CD4-positive, alpha-beta T cell (primary cell): Measurements from ENCODE around the gene NPAS3. TPM values are rescaled to one million over a fixed set of nuclear protein-coding genes. Genes with fewer than 3 reads are reported as not detected.

Source experiments
- ATAC-seq: fragments of 200-7000 bp; cut with Tn5 transposase; one replicate; pipeline ENCODE4 v1.10.0; 2022; ENCODE audit warnings: mild to moderate bottlenecking; ENCODE audit not compliant: poor library complexity
- CTCF ChIA-PET: fragments of 350-600 bp; sonication (Branson Sonifier 250); formaldehyde crosslinking; loops from one replicate; lab custom pipeline; 2021; ENCODE audit warnings: antibody characterized with exemption, inconsistent platforms; lab: Charles Lee
- POLR2A ChIA-PET: fragments of 350-600 bp; sonication (Branson Sonifier 250); formaldehyde crosslinking; loops from one replicate; lab custom pipeline; 2021; ENCODE audit warnings: antibody characterized with exemption, inconsistent platforms; lab: Charles Lee
- DNase-seq, 14 experiments: peaks; one replicate each; pipeline ENCODE4 v3.0.0-alpha.2; 2013 to 2020; ENCODE audit warnings: mixed read lengths in 2 of 14
- H3K27ac ChIP-seq, 2 donors: one replicate each; pipeline versions ENCODE4 v1.5.1 to v1.7.0; 2013; ENCODE audit warnings: low read length in 2 of 2, low read depth in 1 of 2, mild to moderate bottlenecking in 1 of 2
- H3K27me3 ChIP-seq, 2 experiments: 1 replicate in 1 of 2; 2 replicates in 1 of 2; pipeline versions ENCODE4 v1.6.1 to v1.7.0; 2013; ENCODE audit warnings: low read length in 2 of 2, control low read depth in 1 of 2, mild to moderate bottlenecking in 1 of 2, moderate library complexity in 1 of 2; ENCODE audit not compliant: insufficient read depth in 2 of 2, control insufficient read depth in 1 of 2
- H3K36me3 ChIP-seq: one replicate; pipeline ENCODE4 v1.6.1; 2013; ENCODE audit warnings: low read length, control low read depth; ENCODE audit not compliant: insufficient read depth
- H3K4me1 ChIP-seq: one replicate; pipeline ENCODE4 v1.6.1; 2013; ENCODE audit warnings: low read length, control low read depth; ENCODE audit not compliant: insufficient read depth
- H3K4me3 ChIP-seq: one replicate; pipeline ENCODE4 v1.5.1; 2013; ENCODE audit warnings: mild to moderate bottlenecking, low read length, moderate library complexity
- H3K9me3 ChIP-seq, 2 experiments: 1 replicate in 1 of 2; 2 replicates in 1 of 2; pipeline versions ENCODE4 v1.6.1 to v1.7.0; 2013; ENCODE audit warnings: low read length in 2 of 2, mild to moderate bottlenecking in 2 of 2, control low read depth in 1 of 2, moderate library complexity in 1 of 2; ENCODE audit not compliant: control insufficient read depth in 1 of 2, insufficient read depth in 1 of 2
- H3K27ac Mint-ChIP-seq: one replicate; pipeline ENCODE4 v1.8.0; 2020; ENCODE audit warnings: mixed read lengths
- H3K27me3 Mint-ChIP-seq: one replicate; pipeline ENCODE4 v1.8.0; 2021; ENCODE audit warnings: mixed read lengths
- H3K36me3 Mint-ChIP-seq: one replicate; pipeline ENCODE4 v1.8.0; 2021; ENCODE audit warnings: low read depth, mixed read lengths
- H3K4me1 Mint-ChIP-seq: one replicate; pipeline ENCODE4 v1.8.0; 2021; ENCODE audit warnings: low read depth, mixed read lengths
- H3K4me3 Mint-ChIP-seq: one replicate; pipeline ENCODE4 v1.8.0; 2020; ENCODE audit warnings: mild to moderate bottlenecking, mixed read lengths
- H3K9me3 Mint-ChIP-seq: one replicate; pipeline ENCODE4 v1.8.0; 2020; ENCODE audit warnings: mixed read lengths
- intact Hi-C, 2 experiments: fragments of 100-400 bp; cut with DNase I in 1 of 2; cut with micrococcal nuclease in 1 of 2; formaldehyde crosslinking; loops; one replicate each; pipeline versions ENCODE4 v1.15.1 to v1.9.0; 2023 to 2025; cut with DNase I, micrococcal nuclease
- total RNA-seq, 174 experiments: library from RNA in 2 of 174; stranded (reverse) in 2 of 174; gene quantifications; one replicate each; pipeline ENCODE4 v1.2.3 and lab custom pipeline; 2021 to 2026
- TF ChIP-seq, protein P1 (sequence below): fragments of 200-600 bp; IDR thresholded peaks from one replicate; pipeline ENCODE4 v1.8.0; 2022; ENCODE audit warnings: antibody characterized with exemption, mild to moderate bottlenecking

Gene NPAS3
- total RNA-seq, 2 experiments from 2014 or later = not detected

DNA sequence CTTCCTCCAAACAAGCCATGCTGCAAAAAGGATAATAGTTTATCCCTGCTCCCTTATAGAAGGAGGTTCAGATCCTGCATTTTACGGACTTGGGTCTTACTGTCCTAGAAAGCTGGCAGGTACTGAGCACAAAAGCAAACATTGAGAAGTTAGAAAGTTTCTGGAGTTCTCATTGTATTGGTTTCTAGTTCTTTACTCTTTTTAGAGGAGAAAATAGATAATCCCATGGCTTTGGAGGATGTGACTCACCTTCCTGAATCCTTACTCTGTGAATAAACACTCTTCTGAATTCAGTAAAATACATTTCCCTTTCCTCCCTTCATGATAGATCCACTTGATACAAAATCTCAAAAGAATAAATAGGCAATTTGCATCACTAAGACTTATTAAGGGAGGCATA lies 188.9 kb downstream of the NPAS3 start:
- CTCF ChIA-PET = no interaction called here

DNA sequence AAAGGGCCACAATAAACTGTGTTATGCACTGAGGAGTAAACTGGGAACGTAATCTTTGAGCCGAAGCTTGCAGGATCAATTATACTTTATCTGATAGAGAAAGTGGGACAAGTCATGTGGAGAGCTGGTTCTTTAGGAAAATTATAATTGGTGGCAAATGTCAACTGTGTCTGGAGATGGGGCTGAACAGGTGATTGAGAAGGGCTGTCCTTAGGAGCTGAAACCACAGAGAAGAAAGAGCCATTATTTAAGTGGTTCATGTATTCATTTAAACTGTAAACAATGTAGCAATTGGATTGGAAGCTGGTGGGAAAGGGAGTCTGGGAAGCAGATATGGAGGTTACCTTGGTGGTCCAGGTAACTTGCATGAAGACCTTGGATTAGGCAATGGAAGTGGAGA lies 193.1 kb downstream of the NPAS3 start:
- H3K27ac Mint-ChIP-seq = no peak overlapping the region
- ATAC-seq = no peak
- Histone ChIP-seq H3K4me3 (no peak overlapping the region), H3K27me3 (no peaks in the 10 kb centered on the region), H3K4me1 (no peaks in the 10 kb centered on the region), H3K27ac (no peak overlapping the region), H3K36me3 (no peaks in the 10 kb centered on the region), H3K9me3 (no peaks in the 10 kb centered on the region)
- CTCF ChIA-PET = no interaction called here
- no peaks in the 10 kb centered on the region for H3K27me3 Mint-ChIP-seq
- TF ChIP-seq, protein P1, sequence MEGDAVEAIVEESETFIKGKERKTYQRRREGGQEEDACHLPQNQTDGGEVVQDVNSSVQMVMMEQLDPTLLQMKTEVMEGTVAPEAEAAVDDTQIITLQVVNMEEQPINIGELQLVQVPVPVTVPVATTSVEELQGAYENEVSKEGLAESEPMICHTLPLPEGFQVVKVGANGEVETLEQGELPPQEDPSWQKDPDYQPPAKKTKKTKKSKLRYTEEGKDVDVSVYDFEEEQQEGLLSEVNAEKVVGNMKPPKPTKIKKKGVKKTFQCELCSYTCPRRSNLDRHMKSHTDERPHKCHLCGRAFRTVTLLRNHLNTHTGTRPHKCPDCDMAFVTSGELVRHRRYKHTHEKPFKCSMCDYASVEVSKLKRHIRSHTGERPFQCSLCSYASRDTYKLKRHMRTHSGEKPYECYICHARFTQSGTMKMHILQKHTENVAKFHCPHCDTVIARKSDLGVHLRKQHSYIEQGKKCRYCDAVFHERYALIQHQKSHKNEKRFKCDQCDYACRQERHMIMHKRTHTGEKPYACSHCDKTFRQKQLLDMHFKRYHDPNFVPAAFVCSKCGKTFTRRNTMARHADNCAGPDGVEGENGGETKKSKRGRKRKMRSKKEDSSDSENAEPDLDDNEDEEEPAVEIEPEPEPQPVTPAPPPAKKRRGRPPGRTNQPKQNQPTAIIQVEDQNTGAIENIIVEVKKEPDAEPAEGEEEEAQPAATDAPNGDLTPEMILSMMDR = no peak
- intact Hi-C loops = no loop called here
- no peak overlapping the region for H3K4me3 Mint-ChIP-seq
- no peaks in the 10 kb centered on the region for H3K36me3 Mint-ChIP-seq
- no peak for DNase-seq
- no peaks in the 10 kb centered on the region for H3K4me1 Mint-ChIP-seq
- POLR2A ChIA-PET = no interaction called here
- H3K9me3 Mint-ChIP-seq = no peaks in the 10 kb centered on the region

More for the DNA sequence above, 188.9 kb downstream of the NPAS3 start:
- Mint-ChIP-seq H3K9me3 (no peaks in the 10 kb centered on the region), H3K27me3 (no peaks in the 10 kb centered on the region), H3K36me3 (no peaks in the 10 kb centered on the region), H3K4me3 (no peak overlapping the region), H3K4me1 (no peaks in the 10 kb centered on the region), H3K27ac (no peak overlapping the region)
- H3K27me3 ChIP-seq = no peaks in the 10 kb centered on the region
- TF ChIP-seq, protein P1 = no peak
- no peaks in the 10 kb centered on the region for H3K36me3 ChIP-seq
- no peak for DNase-seq
- H3K9me3 ChIP-seq = no peaks in the 10 kb centered on the region
- intact Hi-C loops = no loop called here
- ATAC-seq = no peak
- H3K27ac ChIP-seq = no peak overlapping the region
- H3K4me3 ChIP-seq = no peak overlapping the region
- POLR2A ChIA-PET = no interaction called here
- no peaks in the 10 kb centered on the region for H3K4me1 ChIP-seq

DNA sequence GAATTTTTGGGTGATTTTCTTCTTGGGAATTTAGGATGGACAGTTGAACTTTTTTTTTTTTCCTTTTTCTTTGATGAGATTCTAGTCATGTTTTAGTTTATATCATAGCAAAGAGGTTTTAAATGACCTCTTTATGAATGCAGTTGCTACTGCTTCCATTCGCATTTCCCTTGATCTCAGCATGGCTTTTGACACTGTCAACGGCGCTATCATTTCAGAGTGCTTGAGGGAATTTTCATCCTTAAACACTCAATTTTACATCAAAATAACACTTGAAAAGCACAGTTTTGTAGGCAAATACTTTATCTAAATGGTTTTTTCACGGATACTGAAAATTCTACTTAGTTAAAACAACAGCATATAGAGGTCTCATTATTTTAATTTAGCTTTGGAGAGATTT lies 195.5 kb downstream of the NPAS3 start:
- no peaks in the 10 kb centered on the region for H3K36me3 Mint-ChIP-seq
- no peak overlapping the region for H3K4me3 ChIP-seq
- DNase-seq (no peak), ATAC-seq (no peak)
- TF ChIP-seq, protein P1 = no peak
- H3K27me3 ChIP-seq = no peaks in the 10 kb centered on the region
- no peaks in the 10 kb centered on the region for H3K4me1 ChIP-seq
- peaks cover 2% of the 10 kb centered on the region for H3K9me3 Mint-ChIP-seq
- intact Hi-C loops = no loop called here
- H3K4me1 Mint-ChIP-seq = no peaks in the 10 kb centered on the region
- no peak overlapping the region for H3K27ac Mint-ChIP-seq
- H3K27ac ChIP-seq = no peak overlapping the region
- ChIA-PET POLR2A (no interaction called here), CTCF (no interaction called here)
- H3K9me3 ChIP-seq = no peaks in the 10 kb centered on the region
- no peaks in the 10 kb centered on the region for H3K27me3 Mint-ChIP-seq
- no peaks in the 10 kb centered on the region for H3K36me3 ChIP-seq
- H3K4me3 Mint-ChIP-seq = no peak overlapping the region
